ENCODE data around the gene ITM2A.

DNA sequence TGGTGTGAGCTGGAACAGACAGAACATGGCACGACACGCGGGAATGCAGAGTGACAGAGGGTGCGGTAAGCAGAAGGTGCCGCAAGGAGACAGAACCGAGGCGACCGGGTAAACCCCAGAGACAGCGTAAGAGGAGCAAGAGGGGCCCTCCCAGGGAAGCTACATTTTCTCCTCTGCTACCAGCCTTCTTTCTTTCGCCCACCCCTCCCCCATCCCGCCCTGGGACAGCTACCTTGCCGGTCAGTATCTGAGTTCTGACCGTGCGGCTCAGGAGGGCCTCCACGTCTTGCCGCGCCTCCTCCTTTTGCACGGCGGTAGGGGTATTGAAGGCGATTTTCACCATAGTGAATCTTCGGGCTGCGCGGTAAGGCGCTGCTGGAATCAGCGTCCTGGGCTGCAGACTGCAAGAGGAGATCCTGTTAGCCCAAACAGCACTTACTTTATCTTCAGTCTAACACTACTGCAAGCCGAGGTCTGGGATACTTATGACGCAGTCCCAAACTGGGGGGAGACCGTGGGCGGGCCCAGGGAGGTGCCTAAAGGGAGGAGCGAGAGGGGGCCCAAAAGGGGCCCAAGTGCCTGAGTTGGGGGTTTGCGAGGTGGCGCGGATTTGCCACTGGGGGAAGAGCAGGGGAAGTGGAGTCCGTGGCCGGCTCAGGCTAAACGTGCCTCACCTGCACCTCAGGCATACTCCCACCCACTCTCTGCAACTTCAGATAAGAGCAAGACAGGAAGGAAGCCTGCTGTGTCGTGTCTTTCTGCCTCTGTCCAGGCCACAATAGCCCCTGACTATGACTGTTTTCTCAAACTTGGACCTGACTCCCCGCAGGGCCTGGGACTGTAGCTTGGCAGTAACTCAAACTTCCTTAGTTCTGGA lies at the start of gene ITM2A:
- TF ChIP-seq, protein P1, sequence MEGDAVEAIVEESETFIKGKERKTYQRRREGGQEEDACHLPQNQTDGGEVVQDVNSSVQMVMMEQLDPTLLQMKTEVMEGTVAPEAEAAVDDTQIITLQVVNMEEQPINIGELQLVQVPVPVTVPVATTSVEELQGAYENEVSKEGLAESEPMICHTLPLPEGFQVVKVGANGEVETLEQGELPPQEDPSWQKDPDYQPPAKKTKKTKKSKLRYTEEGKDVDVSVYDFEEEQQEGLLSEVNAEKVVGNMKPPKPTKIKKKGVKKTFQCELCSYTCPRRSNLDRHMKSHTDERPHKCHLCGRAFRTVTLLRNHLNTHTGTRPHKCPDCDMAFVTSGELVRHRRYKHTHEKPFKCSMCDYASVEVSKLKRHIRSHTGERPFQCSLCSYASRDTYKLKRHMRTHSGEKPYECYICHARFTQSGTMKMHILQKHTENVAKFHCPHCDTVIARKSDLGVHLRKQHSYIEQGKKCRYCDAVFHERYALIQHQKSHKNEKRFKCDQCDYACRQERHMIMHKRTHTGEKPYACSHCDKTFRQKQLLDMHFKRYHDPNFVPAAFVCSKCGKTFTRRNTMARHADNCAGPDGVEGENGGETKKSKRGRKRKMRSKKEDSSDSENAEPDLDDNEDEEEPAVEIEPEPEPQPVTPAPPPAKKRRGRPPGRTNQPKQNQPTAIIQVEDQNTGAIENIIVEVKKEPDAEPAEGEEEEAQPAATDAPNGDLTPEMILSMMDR (IDR thresholded peaks at IDR 0.05; ENCODE audit: low read depth, low read length) = no peak
- no peak for TF ChIP-seq EZH2phosphoT487 (IDR thresholded peaks at IDR 0.05; ENCODE audit: low read depth)
